H1 (cell line): Measurements from ENCODE around the gene ZNF689. TPM values are rescaled to one million over a fixed set of nuclear protein-coding genes. Genes with fewer than 3 reads are reported as not detected.

Experiments
- CTCF ChIA-PET: fragments of 300-600 bp; sonication (Branson Sonifier 250); formaldehyde crosslinking; loops from one replicate; lab custom pipeline; 2021; ENCODE audit not compliant: partially characterized antibody; lab: Charles Lee
- POLR2A ChIA-PET: fragments of 300-600 bp; sonication (Branson Sonifier 250); formaldehyde crosslinking; loops from one replicate; lab custom pipeline; 2021; ENCODE audit warnings: inconsistent platforms; ENCODE audit not compliant: partially characterized antibody; lab: Charles Lee
- DNase-seq, 2 experiments: peaks; one replicate each; pipeline versions ENCODE4 v3.0.0 to v3.0.0-alpha.2; 2010 to 2022; ENCODE audit warnings: low spot score in 2 of 2, low read depth in 1 of 2, mixed read lengths in 1 of 2
- FAIRE-seq: peaks from 2 replicates; lab custom pipeline; 2011; peaks lifted over from hg19 to GRCh38; lab: Jason Lieb, UNC
- H2AFZ ChIP-seq: 2 replicates; pipeline ENCODE4 v1.8.1; 2012; ENCODE audit warnings: low read length, inconsistent platforms
- H2AK5ac ChIP-seq: 2 replicates; pipeline ENCODE4 v1.6.1; 2013; ENCODE audit warnings: low read depth, low read length
- H2BK120ac ChIP-seq: replicated peaks from 2 replicates; pipeline ENCODE3; 2013; ENCODE audit warnings: low read depth, low read length, inconsistent platforms
- H2BK12ac ChIP-seq: 2 replicates; pipeline ENCODE4 v1.6.1; 2013; ENCODE audit warnings: low read depth, low read length
- H2BK15ac ChIP-seq: 2 replicates; pipeline ENCODE4 v1.6.1; 2013; ENCODE audit warnings: low read length
- H2BK20ac ChIP-seq: 2 replicates; pipeline ENCODE4 v1.6.1; 2013; ENCODE audit warnings: low read length
- H2BK5ac ChIP-seq: 2 replicates; pipeline ENCODE4 v1.6.1; 2013; ENCODE audit warnings: low read depth, low read length
- H3K14ac ChIP-seq: 2 replicates; pipeline ENCODE4 v1.6.1; 2013; ENCODE audit warnings: inconsistent platforms; ENCODE audit not compliant: insufficient read length
- H3K18ac ChIP-seq: 2 replicates; pipeline ENCODE4 v1.6.1; 2013; ENCODE audit warnings: low read length; ENCODE audit errors: extremely low read depth
- H3K23ac ChIP-seq: 2 replicates; pipeline ENCODE4 v1.6.1; 2013; ENCODE audit warnings: inconsistent platforms; ENCODE audit not compliant: insufficient read length
- H3K23me2 ChIP-seq: 2 replicates; pipeline ENCODE4 v1.6.1; 2013; ENCODE audit warnings: low read depth, low read length
- H3K27ac ChIP-seq: 2 replicates; pipeline ENCODE4 v1.6.1; 2011; ENCODE audit warnings: low read depth, low read length, inconsistent platforms
- H3K27me3 ChIP-seq, 4 experiments: replicated peaks in 1 of 4; 1 replicate in 1 of 4; 2 replicates in 3 of 4; pipeline versions ENCODE4 v1.6.1 to v1.8.1; 2011 to 2013; ENCODE audit warnings: low read length in 3 of 4, mild to moderate bottlenecking in 3 of 4, inconsistent platforms in 2 of 4, mixed read lengths in 2 of 4, moderate library complexity in 1 of 4; ENCODE audit not compliant: control insufficient read depth in 3 of 4, insufficient read depth in 3 of 4; ENCODE audit errors: extremely low read depth in 1 of 4
- H3K36me3 ChIP-seq, 4 experiments: 2 replicates each; pipeline versions ENCODE4 v1.6.1 to v1.8.1; 2011 to 2013; ENCODE audit warnings: mild to moderate bottlenecking in 4 of 4, low read length in 3 of 4, moderate library complexity in 2 of 4, control low read depth in 1 of 4, inconsistent platforms in 1 of 4; ENCODE audit not compliant: insufficient read depth in 4 of 4, control insufficient read depth in 2 of 4
- H3K4ac ChIP-seq: replicated peaks from 2 replicates; pipeline ENCODE3; 2013; ENCODE audit warnings: low read length, low read depth, mixed read lengths, inconsistent platforms; ENCODE audit not compliant: insufficient read length
- H3K4me1 ChIP-seq, 4 experiments: replicated peaks in 1 of 4; 1 replicate in 1 of 4; 2 replicates in 3 of 4; pipeline versions ENCODE4 v1.6.1 to v1.8.1; 2011 to 2013; ENCODE audit warnings: low read length in 3 of 4, inconsistent platforms in 2 of 4, mixed read lengths in 1 of 4; ENCODE audit not compliant: insufficient read depth in 4 of 4, control insufficient read depth in 3 of 4
- H3K4me2 ChIP-seq, 2 experiments: 2 replicates each; pipeline versions ENCODE4 v1.6.1 to v1.8.1; 2011 to 2013; ENCODE audit warnings: low read depth in 2 of 2, low read length in 2 of 2, control low read depth in 1 of 2, inconsistent platforms in 1 of 2, mild to moderate bottlenecking in 1 of 2; ENCODE audit not compliant: insufficient read depth in 1 of 2
- H3K4me3 ChIP-seq, 4 experiments: fragments of 200-600, 300-600 bp in 1 of 4; sonication (generic), shearing (Covaris generic), sonication (Bioruptor Twin) in 1 of 4; 2 replicates each; pipeline versions ENCODE4 v1.5.1 to v1.8.1; 2011 to 2016; ENCODE audit warnings: low read length in 4 of 4, low read depth in 3 of 4, control low read depth in 2 of 4, inconsistent platforms in 2 of 4, mild to moderate bottlenecking in 2 of 4, mixed read lengths in 1 of 4, moderate library complexity in 1 of 4; ENCODE audit not compliant: insufficient read depth in 2 of 4; ENCODE audit errors: extremely low read depth in 1 of 4
- H3K56ac ChIP-seq: replicated peaks from 2 replicates; pipeline ENCODE3; 2013; ENCODE audit warnings: low read depth, mild to moderate bottlenecking, mixed read lengths, low read length, inconsistent platforms; ENCODE audit not compliant: insufficient read length
- H3K79me1 ChIP-seq: 2 replicates; pipeline ENCODE4 v1.6.1; 2013; ENCODE audit warnings: low read depth, low read length, control low read depth
- H3K79me2 ChIP-seq, 2 experiments: 2 replicates each; pipeline versions ENCODE4 v1.6.1 to v1.8.1; 2012 to 2013; ENCODE audit warnings: low read length in 2 of 2, mild to moderate bottlenecking in 2 of 2, inconsistent platforms in 1 of 2; ENCODE audit not compliant: insufficient read depth in 2 of 2, control insufficient read depth in 1 of 2
- H3K9ac ChIP-seq, 4 experiments: replicated peaks in 1 of 4; 1 replicate in 1 of 4; 2 replicates in 3 of 4; pipeline versions ENCODE4 v1.6.1 to v1.8.1; 2011 to 2013; ENCODE audit warnings: low read depth in 3 of 4, low read length in 3 of 4, control low read depth in 2 of 4, mild to moderate bottlenecking in 2 of 4, moderate library complexity in 2 of 4, inconsistent platforms in 1 of 4; ENCODE audit errors: extremely low read depth in 1 of 4
- H3K9me3 ChIP-seq, 2 experiments: 2 replicates each; pipeline versions ENCODE4 v1.6.1 to v1.8.1; 2012 to 2013; ENCODE audit warnings: mild to moderate bottlenecking in 2 of 2, moderate library complexity in 2 of 2, control low read depth in 1 of 2, inconsistent platforms in 1 of 2, low read depth in 1 of 2, low read length in 1 of 2, mixed read lengths in 1 of 2; ENCODE audit not compliant: insufficient read depth in 2 of 2
- H4K20me1 ChIP-seq, 2 experiments: replicated peaks in 1 of 2; 2 replicates each; pipeline versions ENCODE3 to v1.8.1; 2011 to 2013; ENCODE audit warnings: inconsistent platforms in 2 of 2, low read length in 2 of 2, mild to moderate bottlenecking in 1 of 2; ENCODE audit not compliant: insufficient read depth in 2 of 2, control insufficient read depth in 1 of 2
- H4K5ac ChIP-seq: 2 replicates; pipeline ENCODE4 v1.6.1; 2013; ENCODE audit warnings: low read length, low read depth, mixed read lengths, inconsistent platforms; ENCODE audit not compliant: insufficient read length
- H4K8ac ChIP-seq: 2 replicates; pipeline ENCODE4 v1.8.0; 2013; ENCODE audit warnings: mild to moderate bottlenecking, moderate library complexity, low read length, inconsistent platforms; ENCODE audit not compliant: insufficient read depth; ENCODE audit errors: extremely low read depth
- H4K91ac ChIP-seq: replicated peaks from 2 replicates; pipeline ENCODE3; 2013; ENCODE audit warnings: low read length, mixed read lengths, inconsistent platforms; ENCODE audit not compliant: insufficient read length
- BCL11A ChIP-seq, 2 experiments: IDR thresholded peaks; one replicate each; pipeline ENCODE4 v1.6.1; 2011; ENCODE audit warnings: low read depth in 2 of 2, low read length in 2 of 2, mild to moderate bottlenecking in 2 of 2
- CHD2 ChIP-seq: IDR thresholded peaks from 2 replicates; pipeline ENCODE4 v1.6.1; 2012; ENCODE audit warnings: low read length, improper control_type of control experiment
- CREB1 ChIP-seq: IDR thresholded peaks from 2 replicates; pipeline ENCODE4 v1.6.1; 2012; ENCODE audit warnings: inconsistent platforms
- RBBP5 ChIP-seq: IDR thresholded peaks from 2 replicates; pipeline ENCODE4 v1.7.1; 2012; ENCODE audit warnings: low read depth, mild to moderate bottlenecking, inconsistent platforms, low read length, moderate library complexity, borderline replicate concordance
- ZNF274 ChIP-seq: IDR thresholded peaks from 2 replicates; pipeline ENCODE4 v1.7.0; 2012; ENCODE audit warnings: low read length, borderline replicate concordance; ENCODE audit errors: extremely low read depth
- WGBS, 2 experiments: shearing (Covaris generic) in 1 of 2; methylation state at CpG; one replicate each; pipeline versions ENCODE4 v1.1.6 to v1.1.7; 2013 to 2015; ENCODE audit warnings: low lambda C conversion rate in 2 of 2, mixed read lengths in 2 of 2, inconsistent platforms in 1 of 2, low coverage in 1 of 2, missing lambda C conversion rate in 1 of 2; ENCODE audit not compliant: insufficient replicate concordance in 2 of 2, insufficient coverage in 1 of 2, insufficient read length in 1 of 2; ENCODE audit errors: extremely low coverage in 1 of 2, missing lambda C conversion rate in 1 of 2; 5-methylcytosine and 5-hydroxymethylcytosine counted together
- long read RNA-seq, 2 experiments: library from RNA in 1 of 2; library from capped mRNA in 1 of 2; stranded (forward); transcript quantifications; one replicate each; pipeline ENCODE4 v2.0.0, GENCODE V29; 2021; ENCODE audit warnings: inconsistent platforms in 1 of 2
- polyA minus RNA-seq, 3 experiments: library from RNA; depleted of rRNA, polyadenylated mRNA; stranded (reverse); fragments of >200 nt; gene quantifications; 1 replicate in 2 of 3; 2 replicates in 1 of 3; pipeline ENCODE4 v1.2.3, GENCODE V29; 2011
- polyA plus RNA-seq, 7 experiments: library from polyadenylated mRNA; depleted of rRNA in 3 of 7; stranded (reverse) in 5 of 7; unstranded in 2 of 7; fragments of >200 nt in 5 of 7; fragments of 200-250 nt in 2 of 7; gene quantifications; 1 replicate in 5 of 7; 2 replicates in 1 of 7; 4 replicates in 1 of 7; pipeline versions ENCODE4 v1.2.1 to v1.2.3, GENCODE V29; 2011 to 2013; ENCODE audit warnings: missing spikeins in 2 of 7, mixed read lengths in 2 of 7
- total RNA-seq: library from RNA; stranded (reverse); fragmentation: NEBNext Ultra II Directional; extraction: Animal tissue kit (Norgen Biotek cat#: 25700); gene quantifications from 2 replicates; pipeline ENCODE4 v1.2.1, GENCODE V29; 2021
- TF ChIP-seq, protein P1 (sequence below): IDR thresholded peaks from 2 replicates; pipeline ENCODE4 v1.6.1; 2012; ENCODE audit warnings: low read length, inconsistent platforms

The ZNF689 gene
- total RNA-seq = 14.2 and 14.3 TPM in 2 replicates
- polyA plus RNA-seq (2011; rRNA removed) = 15.3 and 19.0 TPM in 2 replicates
- 12.5 TPM for polyA plus RNA-seq (2011; cell fraction: cytosol; rRNA removed)
- 10.7 TPM for polyA plus RNA-seq (2011; cell fraction: nucleus; rRNA removed)
- polyA plus RNA-seq (2012, experiment 1 of 2) = 9.2 to 11.6 TPM (median 11.0 TPM) in 4 replicates
- 15.1 TPM for polyA plus RNA-seq (2012, experiment 2 of 2)
- 9.9 TPM for polyA plus RNA-seq (2013, experiment 1 of 2)
- polyA plus RNA-seq (2013, experiment 2 of 2) = 9.7 TPM
- polyA minus RNA-seq (2011; rRNA and poly(A)+ RNA removed) = 14.8 and 15.0 TPM in 2 replicates
- 24.1 TPM for polyA minus RNA-seq (2011; cell fraction: cytosol; rRNA and poly(A)+ RNA removed)
- 9.4 TPM for polyA minus RNA-seq (2011; cell fraction: nucleus; rRNA and poly(A)+ RNA removed)
- long read RNA-seq, experiment 1, partial matches to known transcripts = 3 of 17 reads
- long read RNA-seq, experiment 1, other reads (novel, unspliced or antisense) = 12 of 17 reads
- long read RNA-seq, experiment 2, partial matches to known transcripts = 0 of 1 reads
- long read RNA-seq, experiment 2, other reads (novel, unspliced or antisense) = 1 of 1 reads

DNA sequence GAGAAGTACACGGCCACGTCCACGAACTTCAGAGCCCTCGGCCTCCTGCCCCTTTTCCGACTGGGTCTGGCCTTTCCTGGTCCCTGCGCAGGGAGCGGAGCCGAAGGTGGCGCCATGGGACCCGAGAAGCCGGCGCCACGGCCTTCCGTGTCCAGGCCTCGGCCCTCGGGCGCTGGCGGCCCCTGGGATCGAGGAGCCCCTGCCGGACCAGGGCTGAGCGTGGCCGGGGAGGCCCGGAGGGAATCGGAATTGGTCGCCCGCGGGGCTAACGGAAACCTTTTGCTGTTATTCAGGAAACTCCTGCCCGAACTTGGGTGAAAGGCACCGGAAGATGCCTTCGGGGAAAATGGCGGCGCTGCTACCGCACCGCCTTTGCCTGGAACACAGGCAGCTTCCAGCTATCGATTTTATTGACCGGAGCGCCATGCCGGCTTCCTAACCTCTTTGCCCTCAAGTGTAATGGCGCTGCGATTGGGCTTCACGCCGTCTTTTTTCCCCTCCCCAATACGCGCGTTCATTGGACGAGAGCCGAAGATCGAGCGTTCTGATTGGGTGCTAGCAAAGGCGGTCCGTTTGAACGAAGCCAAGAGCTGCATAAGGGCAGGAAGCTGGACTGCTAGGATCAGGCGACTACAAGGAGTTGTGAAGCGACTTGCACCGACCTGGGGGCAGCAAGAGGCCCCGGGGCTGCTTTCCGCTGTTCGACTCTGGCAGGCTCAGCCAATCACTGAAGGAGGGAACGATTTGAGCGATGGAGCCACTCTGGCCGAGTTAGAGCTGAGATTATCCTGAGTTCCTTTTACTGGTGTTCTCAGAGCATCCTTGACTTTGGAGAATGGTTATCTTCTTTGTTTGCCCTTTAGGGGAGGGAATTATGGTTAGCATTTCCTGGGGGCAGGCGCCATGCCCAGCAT, at the start of gene ZNF689:
Gene ZNF689, minus strand, starts transcription at position 464 of the 914 bp plus-strand sequence. Its CDS starts 348 bp downstream, at position 116.
- H2AFZ ChIP-seq = peak within 1 kb of the TSS; percentile 82
- TF ChIP-seq BCL11A (IDR thresholded peaks at IDR 0.05; ENCODE audit: low read depth in 2 of 2, low read length in 2 of 2) (no peak), ZNF274 (no peak), CREB1 (peak; percentile 69; the same call in 1 of the 2 replicates), CHD2 (peak; percentile 98), RBBP5 (0 out of 2 replicates have a peak, but pooled peaks have one; percentile 22)
- TF ChIP-seq, protein P1, sequence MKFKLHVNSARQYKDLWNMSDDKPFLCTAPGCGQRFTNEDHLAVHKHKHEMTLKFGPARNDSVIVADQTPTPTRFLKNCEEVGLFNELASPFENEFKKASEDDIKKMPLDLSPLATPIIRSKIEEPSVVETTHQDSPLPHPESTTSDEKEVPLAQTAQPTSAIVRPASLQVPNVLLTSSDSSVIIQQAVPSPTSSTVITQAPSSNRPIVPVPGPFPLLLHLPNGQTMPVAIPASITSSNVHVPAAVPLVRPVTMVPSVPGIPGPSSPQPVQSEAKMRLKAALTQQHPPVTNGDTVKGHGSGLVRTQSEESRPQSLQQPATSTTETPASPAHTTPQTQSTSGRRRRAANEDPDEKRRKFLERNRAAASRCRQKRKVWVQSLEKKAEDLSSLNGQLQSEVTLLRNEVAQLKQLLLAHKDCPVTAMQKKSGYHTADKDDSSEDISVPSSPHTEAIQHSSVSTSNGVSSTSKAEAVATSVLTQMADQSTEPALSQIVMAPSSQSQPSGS = no peak

More for the DNA sequence above, at the start of gene ZNF689:
- peak; percentile 98 to 99 for DNase-seq
- H4K91ac ChIP-seq = peak within 1 kb of the TSS; percentile 68
- H3K23me2 ChIP-seq = peaks cover 2% of the 10 kb centered on the region; the same call in 1 of the 2 replicates
- peak; percentile 52 for FAIRE-seq
- H3K23ac ChIP-seq = no peak within 1 kb of the TSS
- H3K36me3 ChIP-seq = peaks cover 3 to 13% (median 6%) of the 10 kb centered on the region in 4 experiments; a peak in 5 of 8 replicates
- 0 out of 4 replicates have a peak, but pooled peaks cover 0 to 5% of the 10 kb centered on the region in 2 experiments for H3K79me2 ChIP-seq
- H2BK20ac ChIP-seq = no peak within 1 kb of the TSS
- peak within 1 kb of the TSS; percentile 93 to 97 (median 96) for H3K9ac ChIP-seq
- peak within 1 kb of the TSS; percentile 94 for H2BK5ac ChIP-seq
- H2BK15ac ChIP-seq = peak within 1 kb of the TSS; percentile 18; the same call in 1 of the 2 replicates
- 0 out of 2 replicates have a peak within 1 kb of the TSS, but pooled peaks have one; percentile 18 for H2BK12ac ChIP-seq
- peak within 1 kb of the TSS; percentile 69 for H4K5ac ChIP-seq
- POLR2A ChIA-PET = interaction anchor here (0.6 to 6.9 kb wide), 26 partner anchors 10 to 203 kb away, joined by 3 to 85 read pairs (median 4); partner anchors contain the start of genes DCTPP1, SEPHS2, ZNF688 and ZNF747
- H3K4me3 ChIP-seq = peak within 1 kb of the TSS; percentile 88 to 98 (median 92)
- 2% methylated on average over 55 of the region's 63 CpGs; no CpG with 5 or more reads in 1 of the 2 experiments for WGBS, 2 experiments
- peak within 1 kb of the TSS; percentile 91 for H3K18ac ChIP-seq
- peak within 1 kb of the TSS; percentile 68 to 86 for H3K4me2 ChIP-seq
- no peaks in the 10 kb centered on the region for H3K79me1 ChIP-seq
- H3K56ac ChIP-seq = peak within 1 kb of the TSS; percentile 78
- H3K4me1 ChIP-seq = peaks cover 0 to 3% (median 2%) of the 10 kb centered on the region in 4 experiments; a peak in 3 of 7 replicates
- H3K4ac ChIP-seq = peak within 1 kb of the TSS; percentile 14
- no peak within 1 kb of the TSS for H2AK5ac ChIP-seq
- H3K14ac ChIP-seq = no peak within 1 kb of the TSS
- no peaks in the 10 kb centered on the region for H3K9me3 ChIP-seq
- H4K20me1 ChIP-seq = no peaks in the 10 kb centered on the region
- peak within 1 kb of the TSS; percentile 97 for H4K8ac ChIP-seq
- no peaks in the 10 kb centered on the region for H3K27me3 ChIP-seq
- CTCF ChIA-PET = interaction anchor here (0.7 to 2.7 kb wide), 8 partner anchors 9 to 180 kb away, joined by 3 to 11 read pairs (median 4); partner anchors contain the start of genes DCTPP1 and PRR14
- H3K27ac ChIP-seq = peak within 1 kb of the TSS; percentile 95
- H2BK120ac ChIP-seq = no peak within 1 kb of the TSS
